SKM-1 treated with dmso at 0.1 percent for 144 hours (cell line): ENCODE data around the gene SCTR.

Source experiments
- DNase-seq: peaks from one replicate; lab custom pipeline; 2025; ENCODE audit not compliant: unreplicated experiment; lab: John Stamatoyannopoulos, UW

SCTR gene

DNA sequence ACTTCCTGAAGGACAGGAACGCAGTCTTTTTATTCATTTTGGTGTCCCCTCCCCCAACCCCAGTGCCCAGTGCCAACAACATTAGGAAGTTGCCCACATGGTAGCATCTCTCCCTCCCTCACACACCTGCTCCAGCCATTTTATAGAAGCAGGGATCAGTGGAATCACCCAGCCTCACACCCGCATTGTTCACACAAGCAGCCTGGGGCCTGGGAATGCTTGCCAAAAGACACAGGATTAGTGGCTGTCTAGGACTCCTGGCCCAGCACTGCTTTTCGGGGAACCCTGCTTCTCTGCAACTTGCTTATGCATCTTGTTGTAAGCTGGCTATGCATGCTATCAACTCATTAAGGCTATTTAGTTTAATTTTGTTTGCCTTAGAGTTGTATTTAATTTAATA, 74.8 kb downstream of the SCTR start:
- DNase-seq: no peak

GRCh38 chr2:119448427-119449141, 75.7 kb downstream of the SCTR start:
- DNase-seq: no peak

DNA sequence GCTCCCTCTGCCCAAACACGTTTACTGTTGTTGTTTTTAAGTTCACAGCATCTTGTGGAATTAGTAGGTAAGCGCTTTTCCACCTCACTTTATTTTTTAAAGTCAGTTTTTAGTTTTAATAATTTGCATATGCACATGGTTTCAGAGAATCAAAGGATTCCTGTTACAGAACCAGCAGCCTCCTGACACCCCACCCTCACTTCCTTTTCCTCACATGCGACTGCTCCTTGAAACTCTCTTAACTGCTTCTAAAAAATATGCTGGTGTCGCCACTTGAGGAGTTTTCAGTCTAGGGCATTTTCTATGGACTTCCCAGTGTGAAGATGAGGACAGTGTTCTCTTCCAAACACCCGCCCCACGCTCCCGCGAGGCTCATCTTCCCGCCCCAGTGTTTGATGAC, 78.2 kb downstream of the SCTR start:
- DNase-seq: no peak

DNA sequence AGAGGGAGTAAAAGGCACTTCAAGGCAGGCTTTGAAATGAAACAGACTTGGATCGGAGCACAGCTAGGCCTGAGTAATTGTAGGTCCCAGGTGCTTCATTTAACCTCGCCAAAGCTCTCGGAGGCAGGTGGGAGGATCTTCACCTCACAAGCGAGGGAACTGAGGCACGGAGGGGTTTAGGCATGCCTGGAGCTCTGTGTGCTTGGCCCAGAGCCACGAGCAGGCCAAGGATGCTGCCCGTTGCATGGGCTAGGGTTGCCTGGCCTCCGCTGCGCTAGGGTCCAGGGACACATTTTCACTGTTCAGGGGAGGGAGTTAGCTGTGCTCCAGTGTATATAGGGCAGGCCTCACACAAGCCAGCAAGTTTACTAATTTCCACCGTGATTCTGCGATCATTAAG, 81.4 kb downstream of the SCTR start:
- no peak for DNase-seq

DNA sequence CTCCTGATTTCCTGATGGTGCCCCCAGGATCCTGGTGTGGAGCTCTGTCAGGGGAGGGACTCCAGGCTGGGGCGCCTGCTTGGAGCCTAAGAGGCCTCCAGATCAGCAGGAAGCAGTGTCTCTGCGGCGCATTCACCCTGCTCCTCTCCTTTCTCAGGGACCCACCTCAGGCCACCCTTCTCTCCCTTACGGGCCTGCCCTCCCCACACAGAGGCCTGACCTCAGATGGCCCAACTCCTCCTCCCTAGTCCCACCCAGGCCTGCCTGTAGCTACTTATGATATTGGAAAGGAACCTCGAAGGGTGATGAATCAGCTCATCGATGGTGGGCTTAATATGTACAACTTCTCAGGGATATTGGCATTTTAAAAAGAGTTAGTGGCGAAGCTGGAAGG, 82.1 kb downstream of the SCTR start:
- no peak for DNase-seq

DNA sequence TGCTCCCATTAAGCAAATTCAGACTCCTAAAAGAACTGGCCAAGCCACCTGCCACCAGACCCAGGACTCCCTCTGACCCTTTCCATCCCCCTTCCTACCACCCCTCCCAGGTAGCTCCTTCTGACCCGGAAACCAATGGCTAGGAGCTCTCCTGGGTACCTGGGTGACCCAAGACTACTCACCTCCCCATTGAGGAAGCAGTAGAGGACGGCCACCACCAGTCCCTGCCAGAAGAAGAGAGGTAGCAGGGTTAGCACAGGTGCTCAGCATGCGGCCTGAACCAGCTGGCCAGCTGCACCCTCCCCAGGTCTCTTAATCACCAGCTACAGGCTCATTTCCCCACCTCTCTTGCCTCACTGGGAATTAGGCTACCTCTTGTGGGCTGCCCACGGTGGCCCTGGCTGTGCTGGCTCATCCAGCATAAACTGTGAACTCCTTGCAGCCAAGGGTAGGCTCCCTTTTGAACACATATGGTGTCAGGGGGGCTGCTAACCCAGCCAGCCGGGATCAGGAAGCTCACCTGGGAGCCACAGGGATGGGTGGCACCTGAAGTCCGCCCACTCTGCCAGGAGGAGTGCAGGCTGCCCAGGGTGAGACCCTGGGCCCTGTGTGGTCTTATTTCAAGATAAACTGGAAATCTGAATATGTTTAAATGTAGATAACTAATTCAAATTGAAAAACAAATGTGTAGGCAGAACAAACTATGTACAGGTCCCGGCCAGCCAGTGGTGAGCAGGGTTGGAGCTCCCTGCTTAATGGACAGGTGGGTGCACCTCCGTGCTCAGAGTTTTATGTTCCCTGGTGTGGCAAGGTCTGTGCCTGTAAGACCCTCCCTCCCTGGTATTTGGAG, 82.7 kb downstream of the SCTR start:
- no peak for DNase-seq

- no peak for DNase-seq
Measured at GRCh38 chr2:119440873-119441272, 83.4 kb downstream of the SCTR start.

GRCh38 chr2:119440501-119440870, 83.8 kb downstream of the SCTR start:
- no peak for DNase-seq

GRCh38 chr2:119439574-119440500, 84.4 kb downstream of the SCTR start:
- no peak for DNase-seq

DNA sequence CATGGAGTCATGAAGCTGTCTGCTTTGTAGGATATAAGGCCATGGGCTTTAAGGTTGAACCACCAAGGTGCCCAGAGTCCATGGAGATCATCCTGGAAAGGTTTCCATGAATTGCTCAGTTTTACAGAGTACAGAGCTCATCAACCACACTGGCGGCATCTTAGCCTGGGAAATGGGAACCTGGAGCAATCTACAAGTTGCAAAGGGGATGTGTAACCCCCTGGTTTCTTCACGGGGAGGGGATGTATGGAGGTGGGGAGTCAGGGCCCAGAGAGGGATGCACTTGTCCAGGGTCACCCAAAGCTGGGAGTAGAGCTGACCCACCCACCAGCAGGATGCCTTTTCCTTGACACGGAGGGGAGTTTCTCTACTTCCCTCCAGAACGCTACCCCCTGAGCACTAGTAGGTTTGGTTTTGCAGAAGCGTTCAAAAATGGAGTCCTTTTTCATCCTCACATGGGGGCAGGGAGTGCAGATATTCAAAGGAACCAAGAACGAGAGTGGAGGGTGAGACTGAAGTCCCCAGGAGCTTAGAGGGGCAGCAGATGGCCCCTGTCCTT, 85.5 kb downstream of the SCTR start:
- DNase-seq: no peak

DNA sequence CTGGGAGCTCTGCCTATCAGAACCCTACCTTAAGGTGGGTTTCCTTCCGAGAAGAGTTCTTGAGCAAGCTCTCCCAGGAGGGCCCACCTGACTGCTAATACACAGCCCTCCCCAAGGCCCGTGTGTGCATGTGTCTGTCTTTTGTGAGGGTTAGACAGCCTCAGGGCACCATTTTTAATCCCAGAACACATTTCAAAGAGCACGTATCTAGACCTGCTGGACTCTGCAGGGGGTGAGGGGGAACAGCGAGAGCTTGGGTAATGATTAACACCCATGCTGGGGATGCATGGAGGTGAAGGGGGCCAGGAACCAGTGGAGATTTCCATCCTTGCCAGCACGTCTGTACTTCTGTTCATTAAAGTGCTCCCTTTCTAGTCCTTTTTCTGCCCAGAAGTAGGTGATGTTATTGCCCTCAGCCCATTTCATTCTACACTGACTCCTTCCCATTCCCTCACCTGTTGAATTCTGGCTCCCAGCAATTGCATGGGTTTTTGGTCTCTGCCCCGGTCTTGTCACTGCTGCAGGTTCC, 86.1 kb downstream of the SCTR start:
- no peak for DNase-seq

GRCh38 chr2:119436993-119437772, 87.1 kb downstream of the SCTR start:
- DNase-seq: no peak

- DNase-seq: no peak
Measured at GRCh38 chr2:119435953-119436297, 88.4 kb downstream of the SCTR start.

DNA sequence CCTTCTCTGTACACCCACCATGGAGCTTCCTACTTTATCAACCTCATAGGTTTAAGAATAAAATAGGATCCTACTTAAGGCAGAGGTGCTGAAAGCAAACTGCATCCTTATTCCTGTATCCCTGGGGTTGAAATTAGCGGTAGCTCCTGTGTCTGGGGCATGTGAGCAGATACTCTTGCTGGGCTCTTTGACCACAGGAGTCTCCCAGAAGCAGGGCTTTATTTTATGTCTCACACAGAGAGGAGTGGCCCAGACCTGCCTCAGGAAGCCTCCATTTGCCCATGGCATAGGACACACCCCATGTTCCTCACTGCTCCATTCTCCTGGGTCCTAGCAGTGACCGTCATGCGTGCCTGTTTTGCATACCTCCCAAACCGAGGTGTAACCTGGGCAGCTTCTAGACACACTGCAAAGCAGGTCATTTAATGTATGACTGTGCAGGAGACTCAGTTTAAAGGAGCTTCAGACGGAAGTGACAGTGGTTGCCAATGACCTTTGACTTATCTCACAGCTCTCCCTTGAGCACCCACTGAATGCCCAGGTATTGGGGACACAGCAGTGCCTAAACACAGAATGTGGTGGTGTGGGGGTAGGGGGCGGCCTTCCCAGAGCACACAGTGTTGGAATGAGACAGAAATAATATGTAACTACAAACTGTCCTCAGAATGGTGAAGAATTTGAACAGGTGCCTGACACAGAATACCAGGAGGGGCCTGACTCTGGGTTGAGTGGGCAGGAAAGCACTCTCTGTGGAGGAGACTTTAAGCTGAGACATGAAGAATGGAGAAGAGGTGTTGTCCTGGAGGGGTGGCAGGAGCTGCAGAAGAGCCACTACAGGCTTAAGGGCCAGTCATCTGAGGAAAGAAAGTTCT, 89.0 kb downstream of the SCTR start:
- no peak for DNase-seq

GRCh38 chr2:119434664-119435063, 89.6 kb downstream of the SCTR start:
- DNase-seq: no peak

DNA sequence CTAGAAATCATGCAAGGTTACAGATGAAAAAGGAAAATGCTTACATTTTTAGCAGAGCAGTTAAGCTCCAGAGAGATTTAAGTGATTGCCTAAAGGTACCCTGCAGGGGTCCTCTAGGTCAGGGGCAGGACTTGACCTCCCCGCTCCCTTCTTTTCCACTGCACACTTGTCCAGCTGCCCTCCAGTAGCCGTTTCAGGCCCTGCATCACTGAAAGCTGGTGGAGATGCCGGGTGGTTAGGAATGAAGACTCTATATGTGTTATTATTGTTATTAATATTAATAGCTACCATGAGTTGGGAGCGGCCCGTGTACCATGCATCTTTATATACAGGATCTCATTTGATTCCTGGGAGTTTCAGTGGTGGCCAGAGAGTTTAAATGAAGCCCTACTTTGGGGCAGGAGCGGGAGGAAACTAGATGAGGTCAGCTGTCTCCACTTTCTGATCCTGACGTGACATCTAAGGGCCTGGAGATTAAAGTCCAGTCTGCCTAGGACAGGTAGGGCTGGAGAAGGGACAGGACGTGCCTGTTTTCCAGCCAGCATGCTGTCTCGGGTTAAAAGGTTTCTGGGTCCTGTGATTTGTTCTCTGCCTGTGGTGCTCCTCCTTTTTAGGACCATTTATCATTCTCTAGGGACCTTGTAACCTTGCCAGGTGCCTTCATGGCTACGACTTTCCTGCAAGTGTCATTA, 90.5 kb downstream of the SCTR start:
- no peak for DNase-seq

- no peak for DNase-seq
Measured at GRCh38 chr2:119432851-119433522, 91.3 kb downstream of the SCTR start.
